SK-N-SH (cell line): ENCODE measurements around the gene EFCC1. TPM values are rescaled to one million over a fixed set of nuclear protein-coding genes. Genes with fewer than 3 reads are reported as not detected.

ENCODE experiments used
- CTCF ChIA-PET: fragments of 300-600, 350-600 bp; formaldehyde crosslinking; extraction: SDS; loops from one replicate; lab custom pipeline; 2021; lab: Yijun Ruan, JAX
- POLR2A ChIA-PET: fragments of 350-600 bp; sonication (Branson Sonifier 250); formaldehyde crosslinking; extraction: SDS; loops from one replicate; lab custom pipeline; 2020; ENCODE audit warnings: antibody characterized with exemption, inconsistent platforms; lab: Yijun Ruan, JAX
- DNase-seq: peaks from one replicate; pipeline ENCODE4 v3.0.0; 2012
- H2AFZ ChIP-seq: fragments of 200-600 bp; sonication (generic); 2 replicates; pipeline ENCODE4 v1.8.1; 2016; ENCODE audit warnings: antibody characterized with exemption, mild to moderate bottlenecking, low read depth
- H3F3A ChIP-seq: fragments of 200-600 bp; sonication (generic); replicated peaks from 2 replicates; pipeline ENCODE3; 2016; ENCODE audit warnings: antibody characterized with exemption, mild to moderate bottlenecking; ENCODE audit not compliant: insufficient read depth
- H3K27ac ChIP-seq, 2 experiments: fragments of 200-500 bp in 1 of 2; fragments of 200-600 bp in 1 of 2; sonication (Bioruptor generic) in 1 of 2; sonication (generic), shearing (Covaris generic) in 1 of 2; 2 replicates each; pipeline versions ENCODE4 v1.5.1 to v1.6.1; 2014 to 2016; ENCODE audit warnings: low read depth in 2 of 2, inconsistent platforms in 1 of 2, low read length in 1 of 2, mild to moderate bottlenecking in 1 of 2, mixed read lengths in 1 of 2
- H3K27me3 ChIP-seq: fragments of 200-600 bp; sonication (generic), shearing (Covaris generic); 2 replicates; pipeline ENCODE4 v1.6.1; 2016; ENCODE audit warnings: mixed run types; ENCODE audit not compliant: insufficient read depth
- H3K36me3 ChIP-seq, 2 experiments: fragments of 200-500 bp in 1 of 2; fragments of 200-600 bp in 1 of 2; sonication (Bioruptor generic) in 1 of 2; sonication (generic) in 1 of 2; replicated peaks in 1 of 2; 2 replicates each; pipeline versions ENCODE3 to v1.5.1; 2014 to 2016; ENCODE audit warnings: low read length in 1 of 2, mild to moderate bottlenecking in 1 of 2; ENCODE audit not compliant: insufficient read depth in 2 of 2, control insufficient read depth in 1 of 2
- H3K4me1 ChIP-seq, 2 experiments: fragments of 200-500 bp in 1 of 2; fragments of 200-600 bp in 1 of 2; sonication (Bioruptor generic) in 1 of 2; sonication (generic), shearing (Covaris generic) in 1 of 2; 2 replicates each; pipeline versions ENCODE4 v1.5.1 to v1.6.1; 2014 to 2016; ENCODE audit warnings: low read depth in 1 of 2, low read length in 1 of 2, mixed run types in 1 of 2; ENCODE audit not compliant: insufficient read depth in 2 of 2, control insufficient read depth in 1 of 2
- H3K4me2 ChIP-seq: fragments of 200-600 bp; sonication (generic), shearing (Covaris generic); 2 replicates; pipeline ENCODE4 v1.6.1; 2017; ENCODE audit warnings: mixed run types
- H3K4me3 ChIP-seq, 2 experiments: fragments of 200-500 bp in 1 of 2; fragments of 200-600 bp in 1 of 2; sonication (Bioruptor generic) in 1 of 2; sonication (generic), shearing (Covaris generic) in 1 of 2; 2 replicates each; pipeline versions ENCODE4 v1.5.1 to v1.8.1; 2014 to 2016; ENCODE audit warnings: low read depth in 2 of 2, inconsistent platforms in 1 of 2, low read length in 1 of 2, mild to moderate bottlenecking in 1 of 2, mixed read lengths in 1 of 2, moderate library complexity in 1 of 2
- H3K79me2 ChIP-seq: fragments of 200-600 bp; sonication (generic); 2 replicates; pipeline ENCODE4 v1.8.1; 2017; ENCODE audit warnings: mild to moderate bottlenecking; ENCODE audit not compliant: insufficient read depth
- H3K9ac ChIP-seq: fragments of 200-600 bp; sonication (generic); 2 replicates; pipeline ENCODE4 v1.6.1; 2017; ENCODE audit warnings: mixed run types
- H3K9me2 ChIP-seq: fragments of 200-600 bp; sonication (generic); 2 replicates; pipeline ENCODE4 v1.6.1; 2017; ENCODE audit warnings: mixed run types
- H3K9me3 ChIP-seq: fragments of 200-600 bp; sonication (generic); 2 replicates; pipeline ENCODE4 v1.6.1; 2017; ENCODE audit warnings: mixed run types, mild to moderate bottlenecking, moderate library complexity
- H4K20me1 ChIP-seq: fragments of 200-600 bp; sonication (generic); 2 replicates; pipeline ENCODE4 v1.6.1; 2017; ENCODE audit warnings: mild to moderate bottlenecking, mixed run types; ENCODE audit not compliant: insufficient read depth
- EP300 ChIP-seq, 2 experiments: IDR thresholded peaks; 2 replicates each; pipeline versions ENCODE4 v1.4.0 to v1.6.1; 2012; ENCODE audit warnings: borderline replicate concordance in 1 of 2, low read depth in 1 of 2, low read length in 1 of 2
- FOSL2 ChIP-seq: IDR thresholded peaks from 2 replicates; pipeline ENCODE4 v1.4.0; 2012; ENCODE audit warnings: low read depth, mild to moderate bottlenecking, moderate library complexity, borderline replicate concordance
- FOXJ3 ChIP-seq: sonication (generic); formaldehyde crosslinking; IDR thresholded peaks from 2 replicates; pipeline ENCODE4 v1.5.1; 2020; ENCODE audit warnings: mild to moderate bottlenecking, missing genetic modification reagents
- MAX ChIP-seq: IDR thresholded peaks from 2 replicates; pipeline ENCODE4 v1.4.0; 2012; ENCODE audit warnings: low read depth
- MXI1 ChIP-seq: IDR thresholded peaks from 2 replicates; pipeline ENCODE4 v1.6.1; 2012; ENCODE audit warnings: mild to moderate bottlenecking, low read depth, low read length, improper control_type of control experiment
- NFIC ChIP-seq: IDR thresholded peaks from 2 replicates; pipeline ENCODE4 v1.4.0; 2012; ENCODE audit warnings: borderline replicate concordance
- POLR2AphosphoS5 ChIP-seq: IDR thresholded peaks from 2 replicates; pipeline ENCODE4 v1.6.1; 2012; ENCODE audit warnings: low read depth, low read length
- RAD21 ChIP-seq: IDR thresholded peaks from 2 replicates; pipeline ENCODE4 v1.6.1; 2012; ENCODE audit warnings: mild to moderate bottlenecking, low read length
- RCOR1 ChIP-seq: fragments of 150-350 bp; IDR thresholded peaks from 2 replicates; pipeline ENCODE4 v1.6.1; 2017; ENCODE audit warnings: antibody characterized with exemption, low read length
- REST ChIP-seq: IDR thresholded peaks from 2 replicates; pipeline ENCODE4 v1.6.1; 2012; ENCODE audit warnings: mild to moderate bottlenecking, low read depth, low read length, moderate library complexity
- RXRA ChIP-seq: IDR thresholded peaks from 2 replicates; pipeline ENCODE4 v1.4.0; 2012; ENCODE audit warnings: low read depth, mild to moderate bottlenecking, borderline replicate concordance
- SMC3 ChIP-seq: IDR thresholded peaks from 2 replicates; pipeline ENCODE4 v1.6.1; 2012; ENCODE audit warnings: low read depth, low read length, improper control_type of control experiment
- TAF1 ChIP-seq: IDR thresholded peaks from 2 replicates; pipeline ENCODE4 v1.6.1; 2012; ENCODE audit warnings: low read depth, mild to moderate bottlenecking, low read length, moderate library complexity, borderline replicate concordance
- TEAD4 ChIP-seq: IDR thresholded peaks from 2 replicates; pipeline ENCODE4 v1.4.0; 2012; ENCODE audit warnings: mild to moderate bottlenecking, borderline replicate concordance; ENCODE audit not compliant: insufficient read depth
- USF1 ChIP-seq: IDR thresholded peaks from 2 replicates; pipeline ENCODE4 v1.4.0; 2012; ENCODE audit warnings: low read depth, borderline replicate concordance
- ZBTB33 ChIP-seq: IDR thresholded peaks from 2 replicates; pipeline ENCODE4 v1.4.0; 2012; ENCODE audit warnings: low read depth, borderline replicate concordance
- WGBS: methylation state at CpG from one replicate; pipeline ENCODE4 v1.1.6; 2017; ENCODE audit warnings: low lambda C conversion rate; 5-methylcytosine and 5-hydroxymethylcytosine counted together
- polyA plus RNA-seq, 3 experiments: library from polyadenylated mRNA; depleted of rRNA; stranded (reverse); fragments of >200 nt; gene quantifications; 2 replicates each; pipeline ENCODE4 v1.2.3, GENCODE V29; 2012

EFCC1 gene
- polyA plus RNA-seq, 1 of the 3 experiments (the other 2 are of a cell fraction): not detected

- peaks cover 0 to 15% of the 10 kb centered on the region in 2 experiments; a peak in 1 of 4 replicates for H3K4me1 ChIP-seq
- H3K9ac ChIP-seq: no peak overlapping the region
- WGBS: 47% methylated on average over 4 of the region's 4 CpGs
- no peak overlapping the region for H3K4me2 ChIP-seq
- H3K36me3 ChIP-seq: no peaks in the 10 kb centered on the region
- no peaks in the 10 kb centered on the region for H4K20me1 ChIP-seq
- TF ChIP-seq EP300 (IDR thresholded peaks at IDR 0.05; ENCODE audit: borderline replicate concordance in 1 of 2, low read depth in 1 of 2, low read length in 1 of 2) (no peak), TEAD4 (no peak), POLR2AphosphoS5 (no peak), REST (no peak), RAD21 (no peak), RCOR1 (no peak), NFIC (no peak), MAX (no peak), MXI1 (no peak), FOSL2 (no peak), ZBTB33 (no peak), SMC3 (no peak), FOXJ3 (CRISPR knock-in tag) (no peak), TAF1 (no peak), RXRA (no peak), USF1 (no peak)
- no peak overlapping the region for H3K4me3 ChIP-seq
- ChIA-PET CTCF (interaction anchor here (3.1 to 5.4 kb wide), 2 partner anchors 27 kb away, joined by 20 to 43 read pairs; no protein-coding TSS in a partner anchor), POLR2A (no interaction called here)
- no peaks in the 10 kb centered on the region for H3K79me2 ChIP-seq
- no peak overlapping the region for H3K27ac ChIP-seq
- no peak overlapping the region for H2AFZ ChIP-seq
- H3K27me3 ChIP-seq: peaks cover 52% of the 10 kb centered on the region
- no peak for DNase-seq
- H3K9me3 ChIP-seq: no peaks in the 10 kb centered on the region
- H3K9me2 ChIP-seq: no peaks in the 10 kb centered on the region
- no peaks in the 10 kb centered on the region for H3F3A ChIP-seq
These were observed 3.5 kb upstream of the EFCC1 start for GRCh38 chr3:128997486-128998133.
